Breast epithelium (tissue), 4 donors: ENCODE results near the gene LRRC1. TPM values are rescaled to one million over a fixed set of nuclear protein-coding genes. Genes with fewer than 3 reads are reported as not detected.

ENCODE experiments used
- DNase-seq, 2 donors: peaks; one replicate each; pipeline ENCODE4 v3.0.0-alpha.2; 2019; ENCODE audit warnings: low spot score in 2 of 2
- H3K27ac ChIP-seq, 2 donors: fragments of 200-600 bp; sonication (generic) in 1 of 2; one replicate each; pipeline ENCODE4 v1.5.1; 2016 to 2019; ENCODE audit warnings: mild to moderate bottlenecking in 1 of 2
- H3K27me3 ChIP-seq, 2 donors: fragments of 200-600 bp; sonication (generic) in 1 of 2; one replicate each; pipeline versions ENCODE4 v1.5.1 to v1.6.0; 2017 to 2019; ENCODE audit warnings: control low read depth in 1 of 2, mild to moderate bottlenecking in 1 of 2
- H3K36me3 ChIP-seq: fragments of 200-600 bp; one replicate; pipeline ENCODE4 v1.5.1; 2019
- H3K4me1 ChIP-seq, 2 donors: fragments of 200-600 bp; sonication (generic); one replicate each; pipeline ENCODE4 v1.5.1; 2016 to 2019; ENCODE audit warnings: control low read depth in 1 of 2
- H3K4me3 ChIP-seq, 3 donors: fragments of 200-600 bp; sonication (generic); 1 replicate in 2 of 3; 2 replicates in 1 of 3; pipeline ENCODE4 v1.5.1; 2016 to 2019; ENCODE audit warnings: mild to moderate bottlenecking in 3 of 3, moderate library complexity in 2 of 3
- H3K9me3 ChIP-seq, 2 donors: fragments of 200-600 bp; sonication (generic) in 1 of 2; one replicate each; pipeline ENCODE4 v1.5.1; 2016 to 2019; ENCODE audit warnings: control low read depth in 1 of 2
- POLR2A ChIP-seq: fragments of 450-650 bp; IDR thresholded peaks from one replicate; pipeline ENCODE4 v1.6.1; 2016; ENCODE audit warnings: antibody characterized with exemption, mild to moderate bottlenecking, moderate library complexity
- POLR2AphosphoS5 ChIP-seq, 3 donors: sonication (generic); formaldehyde crosslinking; IDR thresholded peaks; one replicate each; pipeline ENCODE4 v1.6.1; 2017; ENCODE audit warnings: antibody characterized with exemption in 3 of 3
- intact Hi-C: fragments of 100-400 bp; cut with DNase I; formaldehyde crosslinking; loops from one replicate; pipeline ENCODE4 v1.15.1; 2023; ENCODE audit warnings: low total_unique reads
- total RNA-seq, 3 donors: library from RNA; depleted of rRNA; stranded (reverse); fragments of >200 nt; gene quantifications; one replicate each; pipeline ENCODE4 v1.1.0, GENCODE V29; 2016
- TF ChIP-seq, protein P1 (sequence below), 3 donors: fragments of 450-650 bp; IDR thresholded peaks; one replicate each; pipeline ENCODE4 v1.5.1; 2016 to 2017; ENCODE audit warnings: antibody characterized with exemption in 3 of 3, mild to moderate bottlenecking in 3 of 3, moderate library complexity in 3 of 3

Gene LRRC1
- total RNA-seq, 3 donors from 2014 or later, result 10.1 to 37.9 (median 37.4) TPM

DNA sequence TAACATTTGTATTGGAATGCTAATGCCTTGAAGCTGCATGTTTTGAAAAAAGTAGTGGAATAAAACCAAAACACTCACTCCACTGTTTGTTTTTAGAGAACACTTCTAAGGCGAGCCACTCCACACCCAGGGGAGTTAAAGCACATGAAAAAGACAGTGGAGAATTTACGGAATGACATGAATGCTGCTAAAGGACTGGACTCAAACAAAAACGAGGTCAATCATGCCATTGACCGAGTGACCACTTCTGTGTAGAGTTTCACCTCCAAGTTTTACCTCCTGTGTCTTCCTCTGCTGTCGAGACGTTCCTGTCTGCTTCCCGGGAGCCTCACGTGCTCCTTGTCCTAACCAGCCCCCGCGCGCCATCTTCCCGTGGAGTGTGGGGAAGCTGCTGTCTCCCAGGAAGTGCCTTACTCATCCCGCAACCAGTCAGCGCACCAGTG is 127.8 kb downstream of the LRRC1 start:
- H3K27me3 ChIP-seq, result no peaks in the 10 kb centered on the region
- DNase-seq, result no peak
- no peaks in the 10 kb centered on the region for H3K9me3 ChIP-seq
- H3K36me3 ChIP-seq, result no peaks in the 10 kb centered on the region
- peaks cover 0 to 13% of the 10 kb centered on the region in 2 donors for H3K4me1 ChIP-seq
- no peak for TF ChIP-seq POLR2A
- TF ChIP-seq POLR2AphosphoS5 (IDR thresholded peaks at IDR 0.05), result no peak
- TF ChIP-seq, protein P1, sequence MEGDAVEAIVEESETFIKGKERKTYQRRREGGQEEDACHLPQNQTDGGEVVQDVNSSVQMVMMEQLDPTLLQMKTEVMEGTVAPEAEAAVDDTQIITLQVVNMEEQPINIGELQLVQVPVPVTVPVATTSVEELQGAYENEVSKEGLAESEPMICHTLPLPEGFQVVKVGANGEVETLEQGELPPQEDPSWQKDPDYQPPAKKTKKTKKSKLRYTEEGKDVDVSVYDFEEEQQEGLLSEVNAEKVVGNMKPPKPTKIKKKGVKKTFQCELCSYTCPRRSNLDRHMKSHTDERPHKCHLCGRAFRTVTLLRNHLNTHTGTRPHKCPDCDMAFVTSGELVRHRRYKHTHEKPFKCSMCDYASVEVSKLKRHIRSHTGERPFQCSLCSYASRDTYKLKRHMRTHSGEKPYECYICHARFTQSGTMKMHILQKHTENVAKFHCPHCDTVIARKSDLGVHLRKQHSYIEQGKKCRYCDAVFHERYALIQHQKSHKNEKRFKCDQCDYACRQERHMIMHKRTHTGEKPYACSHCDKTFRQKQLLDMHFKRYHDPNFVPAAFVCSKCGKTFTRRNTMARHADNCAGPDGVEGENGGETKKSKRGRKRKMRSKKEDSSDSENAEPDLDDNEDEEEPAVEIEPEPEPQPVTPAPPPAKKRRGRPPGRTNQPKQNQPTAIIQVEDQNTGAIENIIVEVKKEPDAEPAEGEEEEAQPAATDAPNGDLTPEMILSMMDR (IDR thresholded peaks at IDR 0.05), result no peak
- no peak overlapping the region for H3K27ac ChIP-seq
- no peak overlapping the region for H3K4me3 ChIP-seq
- intact Hi-C loops, result no loop called here

- DNase-seq, result no peak
- Histone ChIP-seq H3K27me3 (no peaks in the 10 kb centered on the region), H3K27ac (no peak overlapping the region), H3K4me1 (peaks cover 0 to 8% of the 10 kb centered on the region in 2 donors), H3K4me3 (no peak overlapping the region), H3K36me3 (no peaks in the 10 kb centered on the region), H3K9me3 (no peaks in the 10 kb centered on the region)
- intact Hi-C loops, result no loop called here
- TF ChIP-seq, protein P1 (IDR thresholded peaks at IDR 0.05), result no peak
- TF ChIP-seq POLR2A (no peak), POLR2AphosphoS5 (IDR thresholded peaks at IDR 0.05) (no peak)
Observed at GRCh38 chr6:53924277-53924676, 129.5 kb downstream of the LRRC1 start.

DNA sequence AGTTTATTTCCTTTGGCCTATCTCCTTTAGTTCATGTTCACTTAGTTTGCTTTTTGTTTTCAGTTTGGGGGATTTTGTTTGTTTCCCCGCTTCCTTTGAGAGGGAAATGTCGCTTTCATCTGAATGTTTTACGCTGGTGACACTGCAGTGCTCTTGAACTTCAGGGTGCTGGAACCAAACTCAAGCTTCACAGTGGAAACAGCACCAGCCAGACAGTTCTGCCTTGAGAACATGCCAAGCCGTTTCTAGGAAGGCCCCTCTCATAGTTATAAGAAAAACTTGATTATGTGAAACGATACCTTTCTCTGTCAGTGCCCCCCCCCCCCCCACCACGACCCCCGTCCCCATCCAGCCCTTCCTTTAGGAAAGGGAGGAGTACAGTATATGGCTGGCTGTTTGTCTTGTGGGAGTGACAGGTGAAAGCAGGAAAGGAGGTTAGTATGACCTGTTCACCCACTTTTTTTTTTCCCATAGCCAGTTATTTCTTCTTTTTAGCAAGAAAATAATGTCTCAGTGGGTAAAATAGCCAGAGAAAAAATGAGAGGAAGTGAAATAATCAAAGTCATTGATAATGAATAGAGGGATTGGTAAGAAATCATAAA is 130.1 kb downstream of the LRRC1 start:
- intact Hi-C loops, result no loop called here
- H3K4me1 ChIP-seq, result peaks cover 0 to 8% of the 10 kb centered on the region in 2 donors

GRCh38 chr6:53925891-53926290 is 131.1 kb downstream of the LRRC1 start:
- no peaks in the 10 kb centered on the region for H3K27me3 ChIP-seq
- no peak for TF ChIP-seq POLR2A
- TF ChIP-seq, protein P1 (IDR thresholded peaks at IDR 0.05), result no peak
- TF ChIP-seq POLR2AphosphoS5 (IDR thresholded peaks at IDR 0.05), result no peak
- no peaks in the 10 kb centered on the region for H3K36me3 ChIP-seq
- H3K4me1 ChIP-seq, result peaks cover 0 to 8% of the 10 kb centered on the region in 2 donors
- H3K27ac ChIP-seq, result peak overlapping the region; percentile 17 to 46
- no peak for DNase-seq
- intact Hi-C loops, result no loop called here
- H3K4me3 ChIP-seq, result no peak overlapping the region
- H3K9me3 ChIP-seq, result no peaks in the 10 kb centered on the region

More for the DNA sequence above, 130.1 kb downstream of the LRRC1 start:
- Histone ChIP-seq H3K27me3 (no peaks in the 10 kb centered on the region), H3K4me3 (no peak overlapping the region), H3K27ac (peak overlapping the region in 1 of 2 donors; percentile 17), H3K9me3 (no peaks in the 10 kb centered on the region), H3K36me3 (no peaks in the 10 kb centered on the region)
- TF ChIP-seq POLR2A (no peak), POLR2AphosphoS5 (IDR thresholded peaks at IDR 0.05) (no peak)
- TF ChIP-seq, protein P1 (IDR thresholded peaks at IDR 0.05), result no peak
- DNase-seq, result no peak

- Histone ChIP-seq H3K36me3 (no peaks in the 10 kb centered on the region), H3K9me3 (no peaks in the 10 kb centered on the region), H3K4me3 (no peak overlapping the region), H3K27ac (peak overlapping the region; percentile 62 to 74), H3K4me1 (peaks cover 0 to 8% of the 10 kb centered on the region in 2 donors), H3K27me3 (no peaks in the 10 kb centered on the region)
- intact Hi-C loops, result no loop called here
- DNase-seq, result peak in 1 of 2 donors; percentile 37
- TF ChIP-seq, protein P1 (IDR thresholded peaks at IDR 0.05), result no peak
- no peak for TF ChIP-seq POLR2A
- TF ChIP-seq POLR2AphosphoS5 (IDR thresholded peaks at IDR 0.05), result no peak
Observed at GRCh38 chr6:53926505-53926904, 131.7 kb downstream of the LRRC1 start.
